HCT116 (cell line): Measurements from ENCODE around the gene COL4A1.

Experiments
- POLR2AphosphoS5 ChIP-seq: IDR thresholded peaks from 2 replicates; pipeline ENCODE4 v1.6.1; 2011; ENCODE audit warnings: mild to moderate bottlenecking, low read depth, low read length, moderate library complexity
- TF ChIP-seq, protein P1 (sequence below), 3 experiments: fragments of 200-600 bp in 1 of 3; sonication (generic) in 1 of 3; IDR thresholded peaks in 2 of 3; conservative IDR thresholded peaks in 1 of 3; 2 replicates each; pipeline ENCODE4 v1.5.1; 2012 to 2017; ENCODE audit warnings: low read depth in 2 of 3, low read length in 2 of 3, antibody characterized with exemption in 1 of 3, borderline replicate concordance in 1 of 3, control low read depth in 1 of 3, mild to moderate bottlenecking in 1 of 3, mixed read lengths in 1 of 3, mixed run types in 1 of 3, moderate library complexity in 1 of 3; ENCODE audit not compliant: insufficient read depth in 1 of 3

DNA sequence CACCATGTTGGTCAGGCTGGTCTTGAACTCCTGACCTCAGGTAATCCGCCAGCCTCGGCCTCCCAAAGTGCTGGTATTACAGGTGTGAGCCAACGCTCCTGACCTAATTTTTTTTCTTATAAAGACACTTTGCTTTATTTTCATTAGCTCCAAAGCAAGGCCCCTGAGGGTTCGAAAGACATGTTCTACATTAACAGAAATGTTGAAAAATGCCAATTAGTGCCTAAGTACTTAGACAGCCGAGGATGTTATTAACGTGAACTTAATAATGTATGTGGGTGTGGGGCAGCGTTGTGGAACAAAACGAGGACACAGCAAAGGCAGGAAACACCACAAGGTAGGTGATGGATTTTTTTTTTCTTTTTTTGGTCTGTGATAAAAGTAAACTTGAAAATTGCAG is 82.4 kb downstream of the COL4A1 start:
- TF ChIP-seq, protein P1, sequence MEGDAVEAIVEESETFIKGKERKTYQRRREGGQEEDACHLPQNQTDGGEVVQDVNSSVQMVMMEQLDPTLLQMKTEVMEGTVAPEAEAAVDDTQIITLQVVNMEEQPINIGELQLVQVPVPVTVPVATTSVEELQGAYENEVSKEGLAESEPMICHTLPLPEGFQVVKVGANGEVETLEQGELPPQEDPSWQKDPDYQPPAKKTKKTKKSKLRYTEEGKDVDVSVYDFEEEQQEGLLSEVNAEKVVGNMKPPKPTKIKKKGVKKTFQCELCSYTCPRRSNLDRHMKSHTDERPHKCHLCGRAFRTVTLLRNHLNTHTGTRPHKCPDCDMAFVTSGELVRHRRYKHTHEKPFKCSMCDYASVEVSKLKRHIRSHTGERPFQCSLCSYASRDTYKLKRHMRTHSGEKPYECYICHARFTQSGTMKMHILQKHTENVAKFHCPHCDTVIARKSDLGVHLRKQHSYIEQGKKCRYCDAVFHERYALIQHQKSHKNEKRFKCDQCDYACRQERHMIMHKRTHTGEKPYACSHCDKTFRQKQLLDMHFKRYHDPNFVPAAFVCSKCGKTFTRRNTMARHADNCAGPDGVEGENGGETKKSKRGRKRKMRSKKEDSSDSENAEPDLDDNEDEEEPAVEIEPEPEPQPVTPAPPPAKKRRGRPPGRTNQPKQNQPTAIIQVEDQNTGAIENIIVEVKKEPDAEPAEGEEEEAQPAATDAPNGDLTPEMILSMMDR (IDR thresholded peaks at IDR 0.05 in 2 of 3, conservative IDR thresholded peaks at IDR 0.05 in 1 of 3; ENCODE audit: borderline replicate concordance in 1 of 3, insufficient read depth in 1 of 3, low read depth in 2 of 3, low read length in 2 of 3) = no peak
- no peak for TF ChIP-seq POLR2AphosphoS5
